Measurements from ENCODE around the gene DDX6.

- TF ChIP-seq CTCF (IDR thresholded peaks at IDR 0.05) (no peak), POLR2A (IDR thresholded peaks at IDR 0.05) (no peak)
Observed at GRCh38 chr11:118735203-118735602, 55.8 kb downstream of the DDX6 start.

All from esophagus squamous epithelium (tissue), 4 donors.